RWPE2 (cell line): ENCODE data around the gene CCR4.
A peak's percentile ranks its signal among the peaks of the same experiment; 100 is the strongest.
"Not testable (repeated sequence)": the region's sequence is repeated elsewhere in the genome, so short reads cannot be mapped to it uniquely, and the experiment has no call there.

ENCODE experiments used
- ATAC-seq: fragments of 200-7000 bp; cut with Tn5 transposase; 3 replicates; pipeline ENCODE4 v1.9.1; 2021; ENCODE audit warnings: low read depth
- DNase-seq: peaks from one replicate; pipeline ENCODE4 v3.0.0-alpha.2; 2020; ENCODE audit warnings: low spot score
- H3K27ac ChIP-seq: fragments of 450-650 bp; 2 replicates; pipeline ENCODE4 v1.5.1; 2017; ENCODE audit warnings: mild to moderate bottlenecking; ENCODE audit not compliant: poor library complexity, severe bottlenecking
- H3K27me3 ChIP-seq: fragments of 250-450 bp; sonication (Bioruptor Pico); 2 replicates; pipeline ENCODE4 v1.5.1; 2021; ENCODE audit warnings: mild to moderate bottlenecking, moderate library complexity; ENCODE audit not compliant: insufficient read depth, poor library complexity, severe bottlenecking
- H3K36me3 ChIP-seq: fragments of 250-450 bp; sonication (Bioruptor Pico); 2 replicates; pipeline ENCODE4 v1.5.1; 2020; ENCODE audit warnings: low read depth, mild to moderate bottlenecking, moderate library complexity
- H3K4me1 ChIP-seq: fragments of 250-450 bp; sonication (Bioruptor Pico); 2 replicates; pipeline ENCODE4 v1.5.1; 2021; ENCODE audit warnings: mild to moderate bottlenecking, moderate library complexity; ENCODE audit not compliant: insufficient read depth, poor library complexity, severe bottlenecking
- H3K4me3 ChIP-seq: fragments of 250-450 bp; sonication (Bioruptor Pico); 2 replicates; pipeline ENCODE4 v1.5.1; 2021; ENCODE audit warnings: mild to moderate bottlenecking, moderate library complexity; ENCODE audit not compliant: severe bottlenecking
- H3K9me3 ChIP-seq: fragments of 250-450 bp; sonication (Bioruptor Pico); 2 replicates; pipeline ENCODE4 v1.5.1; 2021; ENCODE audit warnings: mild to moderate bottlenecking, moderate library complexity; ENCODE audit not compliant: severe bottlenecking
- TF ChIP-seq, protein P1 (sequence below): fragments of 450-650 bp; IDR thresholded peaks from one replicate; pipeline ENCODE4 v1.5.1; 2017; ENCODE audit warnings: mild to moderate bottlenecking, moderate library complexity; ENCODE audit not compliant: poor library complexity, severe bottlenecking

Gene CCR4

DNA sequence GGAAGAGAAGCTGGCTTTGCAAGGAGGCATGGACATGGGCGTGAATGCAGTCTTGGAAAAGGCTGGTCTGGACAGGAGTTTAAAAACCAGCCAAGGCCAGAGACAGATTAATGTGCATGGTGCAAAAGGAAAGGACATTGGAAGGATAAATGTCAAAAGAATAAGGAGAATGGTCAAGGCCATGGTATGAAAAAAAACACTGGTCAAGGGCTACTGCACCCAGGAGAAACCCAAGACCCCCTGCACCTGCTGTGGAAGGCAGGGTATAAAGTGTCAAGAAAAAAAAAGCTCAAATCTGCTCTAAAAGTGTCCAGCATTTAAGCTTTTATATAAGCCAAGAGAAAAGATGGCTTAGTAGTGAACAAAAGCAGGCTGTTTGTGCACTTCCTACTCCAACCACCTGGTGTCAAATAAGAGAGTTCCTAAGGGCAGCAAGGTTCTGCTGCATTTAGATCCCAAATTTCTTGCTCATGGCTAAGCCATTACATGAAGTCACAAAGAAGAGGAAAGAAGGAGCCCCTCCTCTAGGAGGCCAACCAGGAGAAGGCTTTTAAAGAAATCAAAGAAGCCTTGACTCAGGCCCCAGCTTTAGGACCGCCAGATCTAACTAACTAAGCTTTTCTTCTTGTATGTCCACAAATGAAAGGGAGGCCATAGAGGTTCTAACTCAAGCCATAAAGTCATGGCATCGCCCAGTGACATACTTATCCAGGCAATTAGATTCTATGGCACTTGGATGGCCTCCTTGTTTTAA lies 16.9 kb downstream of the CCR4 start:
- DNase-seq (no peak), ATAC-seq (no peak)
- Histone ChIP-seq H3K9me3 (no peaks in the 10 kb centered on the region), H3K4me3 (no peak overlapping the region), H3K27ac (no peak overlapping the region), H3K4me1 (no peaks in the 10 kb centered on the region), H3K36me3 (no peaks in the 10 kb centered on the region), H3K27me3 (no peaks in the 10 kb centered on the region)
- TF ChIP-seq, protein P1, sequence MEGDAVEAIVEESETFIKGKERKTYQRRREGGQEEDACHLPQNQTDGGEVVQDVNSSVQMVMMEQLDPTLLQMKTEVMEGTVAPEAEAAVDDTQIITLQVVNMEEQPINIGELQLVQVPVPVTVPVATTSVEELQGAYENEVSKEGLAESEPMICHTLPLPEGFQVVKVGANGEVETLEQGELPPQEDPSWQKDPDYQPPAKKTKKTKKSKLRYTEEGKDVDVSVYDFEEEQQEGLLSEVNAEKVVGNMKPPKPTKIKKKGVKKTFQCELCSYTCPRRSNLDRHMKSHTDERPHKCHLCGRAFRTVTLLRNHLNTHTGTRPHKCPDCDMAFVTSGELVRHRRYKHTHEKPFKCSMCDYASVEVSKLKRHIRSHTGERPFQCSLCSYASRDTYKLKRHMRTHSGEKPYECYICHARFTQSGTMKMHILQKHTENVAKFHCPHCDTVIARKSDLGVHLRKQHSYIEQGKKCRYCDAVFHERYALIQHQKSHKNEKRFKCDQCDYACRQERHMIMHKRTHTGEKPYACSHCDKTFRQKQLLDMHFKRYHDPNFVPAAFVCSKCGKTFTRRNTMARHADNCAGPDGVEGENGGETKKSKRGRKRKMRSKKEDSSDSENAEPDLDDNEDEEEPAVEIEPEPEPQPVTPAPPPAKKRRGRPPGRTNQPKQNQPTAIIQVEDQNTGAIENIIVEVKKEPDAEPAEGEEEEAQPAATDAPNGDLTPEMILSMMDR = no peak

DNA sequence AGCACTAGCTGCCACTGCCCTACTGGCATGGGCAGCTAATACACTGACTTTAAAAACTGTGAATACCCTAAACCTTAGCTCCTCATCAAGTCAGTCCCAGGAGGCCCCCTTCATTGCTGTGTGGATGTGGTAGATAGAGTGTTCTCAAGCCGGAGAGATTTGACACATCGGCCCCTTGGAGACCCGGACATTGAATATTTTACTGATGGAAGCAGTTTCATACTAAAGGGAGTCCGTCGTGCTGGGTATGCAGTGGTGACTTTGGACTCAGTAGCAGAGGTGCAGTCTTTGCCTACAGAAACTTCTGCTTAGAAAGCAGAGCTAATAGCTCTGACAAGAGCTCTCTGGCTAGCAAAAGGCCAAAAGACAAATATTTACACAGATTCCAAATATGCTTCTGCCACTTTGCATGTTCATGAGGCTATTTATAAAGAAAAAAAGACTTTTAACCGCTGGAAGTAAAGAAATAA lies 17.5 kb downstream of the CCR4 start:
- Histone ChIP-seq H3K9me3 (no peaks in the 10 kb centered on the region), H3K27ac (no peak overlapping the region), H3K4me1 (no peaks in the 10 kb centered on the region), H3K36me3 (no peaks in the 10 kb centered on the region), H3K4me3 (no peak overlapping the region), H3K27me3 (no peaks in the 10 kb centered on the region)
- ATAC-seq = no peak
- TF ChIP-seq, protein P1 = no peak
- DNase-seq = no peak

DNA sequence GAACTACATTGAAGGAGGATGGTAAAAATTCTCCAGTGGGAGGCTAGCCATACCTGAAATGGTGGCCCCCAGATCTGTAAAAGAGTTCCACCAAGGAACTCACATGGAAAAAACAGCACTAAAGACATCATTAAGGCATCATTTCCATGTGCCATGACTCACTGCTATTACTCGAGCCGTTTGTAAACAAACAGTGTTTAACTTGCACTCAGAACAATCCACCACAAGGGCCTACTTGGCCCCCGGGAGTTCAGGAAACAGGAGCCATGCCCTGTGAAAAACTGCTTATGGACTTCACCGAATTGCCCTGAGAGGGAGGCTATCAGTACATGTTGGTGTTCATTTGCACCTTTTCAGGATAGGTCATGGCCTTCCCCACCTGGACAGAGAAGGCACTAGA lies 18.2 kb downstream of the CCR4 start:
- H3K4me3 ChIP-seq = no peak overlapping the region
- ATAC-seq = peak; percentile 59; the same call in 1 of the 3 replicates
- H3K4me1 ChIP-seq = no peaks in the 10 kb centered on the region
- H3K27me3 ChIP-seq = no peaks in the 10 kb centered on the region
- no peaks in the 10 kb centered on the region for H3K36me3 ChIP-seq
- TF ChIP-seq, protein P1 = no peak
- no peak for DNase-seq
- no peak overlapping the region for H3K27ac ChIP-seq
- H3K9me3 ChIP-seq = no peaks in the 10 kb centered on the region

DNA sequence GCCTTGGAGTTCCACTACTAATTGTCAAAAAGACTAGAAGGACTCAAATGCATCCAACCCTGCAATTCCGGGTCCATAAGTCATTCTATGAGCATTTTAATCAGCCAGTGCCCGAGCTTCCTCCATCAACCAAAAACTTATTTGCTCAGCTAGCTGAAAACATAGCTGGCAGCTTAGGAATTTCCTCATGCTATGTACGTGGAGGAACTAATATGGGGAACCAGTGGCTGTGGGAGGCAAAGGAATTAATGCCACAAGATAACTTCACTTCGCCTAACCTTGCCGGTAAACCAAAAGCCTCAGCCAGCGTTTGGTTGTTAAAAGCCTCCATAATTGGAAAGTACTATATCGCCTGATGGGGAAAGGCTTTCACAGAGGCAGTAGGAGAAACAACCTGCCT lies 19.8 kb downstream of the CCR4 start:
- not testable (repeated sequence) for DNase-seq, H3K27ac ChIP-seq, H3K4me3 ChIP-seq, ATAC-seq, H3K4me1 ChIP-seq, H3K9me3 ChIP-seq, H3K36me3 ChIP-seq, H3K27me3 ChIP-seq

GRCh38 chr3:32972482-32973146 lies 21.2 kb downstream of the CCR4 start:
- TF ChIP-seq, protein P1 = no peak
- no peaks in the 10 kb centered on the region for H3K9me3 ChIP-seq
- DNase-seq = no peak
- H3K4me3 ChIP-seq = no peak overlapping the region
- H3K27me3 ChIP-seq = no peaks in the 10 kb centered on the region
- H3K4me1 ChIP-seq = no peaks in the 10 kb centered on the region
- no peak for ATAC-seq
- no peaks in the 10 kb centered on the region for H3K36me3 ChIP-seq
- H3K27ac ChIP-seq = no peak overlapping the region
